GM10248 (cell line): ENCODE measurements around the gene FHIT.

Source experiments
- CTCF ChIA-PET: fragments of 300-600 bp; sonication (Branson Sonifier 250); formaldehyde crosslinking; extraction: SDS; loops from one replicate; lab custom pipeline; 2021; ENCODE audit warnings: antibody characterized with exemption; lab: Yijun Ruan, JAX
- POLR2A ChIA-PET: fragments of 350-650 bp; sonication (Branson Sonifier 250); formaldehyde crosslinking; extraction: SDS; loops from one replicate; lab custom pipeline; 2020; ENCODE audit warnings: antibody characterized with exemption; lab: Yijun Ruan, JAX
- DNase-seq: peaks from one replicate; pipeline ENCODE4 v3.0.0; 2012; ENCODE audit errors: extremely low spot score
- CTCF ChIP-seq: IDR thresholded peaks from 2 replicates; pipeline ENCODE4 v1.5.1; 2012; ENCODE audit warnings: mild to moderate bottlenecking, low read depth; ENCODE audit errors: extremely low read depth, missing control alignments, control extremely low read depth

Gene FHIT

GRCh38 chr3:60323651-60324050 lies 927.6 kb downstream of the FHIT start:
- TF ChIP-seq CTCF = no peak
- ChIA-PET POLR2A (no interaction called here), CTCF (no interaction called here)
- DNase-seq = no peak

GRCh38 chr3:60323180-60323579 lies 928.1 kb downstream of the FHIT start:
- CTCF ChIA-PET = no interaction called here
- POLR2A ChIA-PET = no interaction called here
- no peak for TF ChIP-seq CTCF
- DNase-seq = no peak

GRCh38 chr3:60322298-60322856 lies 928.9 kb downstream of the FHIT start:
- no peak for TF ChIP-seq CTCF
- DNase-seq = no peak
- ChIA-PET POLR2A (no interaction called here), CTCF (no interaction called here)

- TF ChIP-seq CTCF = no peak
- CTCF ChIA-PET = no interaction called here
- POLR2A ChIA-PET = no interaction called here
- DNase-seq = no peak
Measured at GRCh38 chr3:60319179-60319858, 931.9 kb downstream of the FHIT start.

GRCh38 chr3:60316121-60316797 lies 935.0 kb downstream of the FHIT start:
- no peak for DNase-seq
- CTCF ChIA-PET = interaction anchor here (1.4 kb wide), 1 partner anchor 9 kb away, joined by 3 read pairs; no protein-coding TSS in a partner anchor
- TF ChIP-seq CTCF = no peak
- POLR2A ChIA-PET = no interaction called here

- DNase-seq = no peak
- ChIA-PET POLR2A (no interaction called here), CTCF (no interaction called here)
- no peak for TF ChIP-seq CTCF
Measured at GRCh38 chr3:60313951-60314461, 937.2 kb downstream of the FHIT start.
